Testis (tissue), 3 donors: ENCODE results near the gene AKNA. TPM values are rescaled to one million over a fixed set of nuclear protein-coding genes. Genes with fewer than 3 reads are reported as not detected.
"Not testable (repeated sequence)": the region's sequence is repeated elsewhere in the genome, so short reads cannot be mapped to it uniquely, and the experiment has no call there.

ENCODE experiments used
- DNase-seq: peaks from one replicate; pipeline ENCODE4 v3.0.0-alpha.2; 2019
- H3K27ac ChIP-seq, 2 donors: fragments of 200-600 bp; sonication (generic); one replicate each; pipeline ENCODE4 v1.5.1; 2019
- H3K27me3 ChIP-seq: fragments of 200-600 bp; sonication (generic); one replicate; pipeline ENCODE4 v1.5.1; 2019
- H3K36me3 ChIP-seq: fragments of 200-600 bp; sonication (generic); one replicate; pipeline ENCODE4 v1.5.1; 2017; ENCODE audit warnings: low read depth; ENCODE audit errors: missing control alignments
- H3K4me1 ChIP-seq: fragments of 200-600 bp; sonication (generic); one replicate; pipeline ENCODE4 v1.5.1; 2019
- H3K4me3 ChIP-seq, 2 donors: fragments of 200-600 bp; sonication (generic); one replicate each; pipeline ENCODE4 v1.5.1; 2017 to 2019
- H3K9me3 ChIP-seq: fragments of 200-600 bp; sonication (generic); one replicate; pipeline ENCODE4 v1.5.1; 2017
- POLR2A ChIP-seq: fragments of 450-650 bp; IDR thresholded peaks from one replicate; pipeline ENCODE4 v1.6.1; 2017; ENCODE audit warnings: antibody characterized with exemption, mild to moderate bottlenecking, moderate library complexity
- WGBS, 2 donors: methylation state at CpG; one replicate each; pipeline ENCODE4 v1.1.5; 2018; 5-methylcytosine and 5-hydroxymethylcytosine counted together
- intact Hi-C: fragments of 100-400 bp; cut with DNase I; formaldehyde crosslinking; loops from one replicate; pipeline ENCODE4 v1.15.1; 2023; ENCODE audit warnings: low total_unique reads
- polyA plus RNA-seq: library from polyadenylated mRNA; stranded (reverse); fragments of 350-450 nt; fragmentation: Illumina TruSeq; extraction: RNeasy Lipid Tissue Mini Kit (QIAGEN cat#74804); gene quantifications from one replicate; pipeline ENCODE4 v1.2.3, GENCODE V29; 2014; ENCODE audit warnings: low read depth, low replicate concordance; ENCODE audit not compliant: insufficient read depth
- total RNA-seq, 2 donors: library from RNA; depleted of rRNA; stranded (reverse); fragments of >200 nt; gene quantifications; one replicate each; pipeline ENCODE4 v1.2.3, GENCODE V29; 2016
- TF ChIP-seq, protein P1 (sequence below), 3 experiments: fragments of 450-650 bp in 2 of 3; fragments of 200-600 bp in 1 of 3; sonication (generic) in 1 of 3; IDR thresholded peaks; one replicate each; pipeline ENCODE4 v1.5.1; 2016 to 2019; ENCODE audit warnings: antibody characterized with exemption in 3 of 3, mild to moderate bottlenecking in 2 of 3, moderate library complexity in 1 of 3

AKNA gene
- total and polyA plus RNA-seq, 3 donors from 2014 or later, result 20.6 to 31.5 (median 21.2) TPM

DNA sequence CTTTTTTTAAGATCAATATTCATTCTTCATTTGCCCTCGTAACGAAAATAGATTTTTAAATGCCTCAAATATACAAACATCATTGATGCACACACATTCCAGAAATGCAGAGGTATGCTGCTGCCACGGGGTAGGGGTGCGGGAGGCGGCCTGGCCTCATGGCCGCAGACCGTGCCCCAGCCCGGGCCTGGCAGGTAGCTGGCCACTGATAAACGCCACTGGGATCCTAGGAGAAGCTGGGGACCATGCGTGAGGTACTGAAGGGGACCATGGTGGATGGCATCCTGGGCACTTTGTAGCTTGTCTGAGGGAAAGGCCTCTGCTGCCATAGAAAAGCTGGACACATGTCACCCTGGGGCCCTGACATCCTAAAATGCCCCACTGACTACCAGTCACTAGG is 51.6 kb downstream of the AKNA start:
- TF ChIP-seq POLR2A, result no peak
- TF ChIP-seq, protein P1, sequence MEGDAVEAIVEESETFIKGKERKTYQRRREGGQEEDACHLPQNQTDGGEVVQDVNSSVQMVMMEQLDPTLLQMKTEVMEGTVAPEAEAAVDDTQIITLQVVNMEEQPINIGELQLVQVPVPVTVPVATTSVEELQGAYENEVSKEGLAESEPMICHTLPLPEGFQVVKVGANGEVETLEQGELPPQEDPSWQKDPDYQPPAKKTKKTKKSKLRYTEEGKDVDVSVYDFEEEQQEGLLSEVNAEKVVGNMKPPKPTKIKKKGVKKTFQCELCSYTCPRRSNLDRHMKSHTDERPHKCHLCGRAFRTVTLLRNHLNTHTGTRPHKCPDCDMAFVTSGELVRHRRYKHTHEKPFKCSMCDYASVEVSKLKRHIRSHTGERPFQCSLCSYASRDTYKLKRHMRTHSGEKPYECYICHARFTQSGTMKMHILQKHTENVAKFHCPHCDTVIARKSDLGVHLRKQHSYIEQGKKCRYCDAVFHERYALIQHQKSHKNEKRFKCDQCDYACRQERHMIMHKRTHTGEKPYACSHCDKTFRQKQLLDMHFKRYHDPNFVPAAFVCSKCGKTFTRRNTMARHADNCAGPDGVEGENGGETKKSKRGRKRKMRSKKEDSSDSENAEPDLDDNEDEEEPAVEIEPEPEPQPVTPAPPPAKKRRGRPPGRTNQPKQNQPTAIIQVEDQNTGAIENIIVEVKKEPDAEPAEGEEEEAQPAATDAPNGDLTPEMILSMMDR (IDR thresholded peaks at IDR 0.05), result no peak
- H3K27me3 ChIP-seq, result no peaks in the 10 kb centered on the region
- no peaks in the 10 kb centered on the region for H3K9me3 ChIP-seq
- 79 to 80% methylated on average over 8 to 10 of the region's 10 CpGs for WGBS, 2 donors
- intact Hi-C loops, result no loop called here
- no peak for DNase-seq
- H3K36me3 ChIP-seq, result no peaks in the 10 kb centered on the region
- H3K4me1 ChIP-seq, result no peaks in the 10 kb centered on the region
- H3K27ac ChIP-seq, result no peak overlapping the region
- no peak overlapping the region for H3K4me3 ChIP-seq

DNA sequence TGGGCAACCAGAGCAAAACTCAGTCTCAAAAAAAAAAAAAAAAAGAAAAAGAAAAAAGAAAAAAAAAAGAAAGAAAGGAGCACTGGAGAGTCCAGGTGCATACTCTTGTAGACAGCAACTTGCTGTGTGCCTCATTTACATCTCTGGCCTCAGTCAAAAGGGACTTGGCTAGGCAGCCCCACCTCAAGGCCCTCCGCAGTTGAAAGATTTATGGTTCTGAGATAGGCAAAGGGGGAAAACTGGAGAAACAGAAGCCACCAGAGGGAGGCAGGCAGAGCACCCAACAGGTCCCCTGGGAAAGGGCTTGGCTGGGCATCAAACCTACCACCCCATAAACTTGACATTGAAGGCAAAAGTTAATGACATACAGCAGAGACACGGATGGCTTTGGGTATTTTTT is 52.0 kb downstream of the AKNA start:
- Histone ChIP-seq H3K27ac (no peak overlapping the region), H3K4me1 (no peaks in the 10 kb centered on the region), H3K4me3 (no peak overlapping the region), H3K27me3 (no peaks in the 10 kb centered on the region), H3K9me3 (no peaks in the 10 kb centered on the region), H3K36me3 (no peaks in the 10 kb centered on the region)
- no peak for DNase-seq
- TF ChIP-seq POLR2A, result no peak
- TF ChIP-seq, protein P1 (IDR thresholded peaks at IDR 0.05), result no peak
- WGBS, 2 donors, result 66 to 68% methylated on average over 2 of the region's 2 CpGs
- intact Hi-C loops, result no loop called here

DNA sequence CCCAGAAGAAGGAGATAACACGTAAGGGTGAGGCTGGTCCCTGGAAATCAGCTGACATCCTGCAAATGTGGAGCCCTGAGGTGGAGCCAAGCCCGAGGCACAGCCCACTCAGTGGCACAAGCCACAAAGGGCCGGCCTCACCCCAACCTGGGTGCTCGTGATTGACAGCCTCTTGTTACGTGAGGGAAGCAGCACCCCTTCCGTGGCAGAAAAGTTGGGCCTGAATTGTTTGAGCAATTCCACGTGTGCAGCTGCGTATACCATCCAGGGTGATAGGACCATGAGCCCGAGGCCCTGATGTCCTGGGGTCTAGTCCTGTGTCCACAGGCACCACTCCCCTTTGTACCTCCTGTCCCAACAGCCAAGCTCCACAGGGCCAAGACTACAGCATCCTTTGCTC is 53.3 kb downstream of the AKNA start:
- intact Hi-C loops, result no loop called here
- no peaks in the 10 kb centered on the region for H3K4me1 ChIP-seq
- no peaks in the 10 kb centered on the region for H3K36me3 ChIP-seq
- WGBS, 2 donors, result 91 to 99% methylated on average over 8 to 9 of the region's 9 CpGs
- no peak overlapping the region for H3K4me3 ChIP-seq
- no peak overlapping the region for H3K27ac ChIP-seq
- H3K27me3 ChIP-seq, result no peaks in the 10 kb centered on the region
- H3K9me3 ChIP-seq, result no peaks in the 10 kb centered on the region
- no peak for DNase-seq
- TF ChIP-seq POLR2A, result no peak
- TF ChIP-seq, protein P1 (IDR thresholded peaks at IDR 0.05), result no peak

DNA sequence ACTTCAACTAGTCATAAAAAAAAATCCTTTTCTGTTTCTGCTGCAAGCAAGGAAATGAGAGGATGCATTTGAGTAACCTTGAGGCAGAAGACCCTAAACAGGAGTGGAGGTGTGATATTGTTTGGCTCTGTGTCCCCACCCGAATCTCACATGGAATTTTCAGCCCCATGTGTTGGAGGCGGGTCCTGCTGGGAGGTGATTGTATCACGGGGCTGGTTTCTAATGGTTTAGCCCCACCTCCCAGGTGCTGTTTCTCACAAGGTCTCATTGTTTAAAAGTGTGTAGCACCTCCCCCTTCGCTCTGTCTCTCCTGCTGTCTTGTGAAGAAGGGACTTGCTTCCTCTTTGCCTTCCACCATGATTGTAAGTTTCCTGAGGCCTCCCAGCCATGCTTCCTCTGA is 54.1 kb downstream of the AKNA start:
- DNase-seq, H3K27me3 ChIP-seq, H3K27ac ChIP-seq, intact Hi-C loops, H3K9me3 ChIP-seq, H3K4me1 ChIP-seq, H3K4me3 ChIP-seq, H3K36me3 ChIP-seq: not testable (repeated sequence)
- 73 to 85% methylated on average over 2 to 3 of the region's 4 CpGs for WGBS, 2 donors

DNA sequence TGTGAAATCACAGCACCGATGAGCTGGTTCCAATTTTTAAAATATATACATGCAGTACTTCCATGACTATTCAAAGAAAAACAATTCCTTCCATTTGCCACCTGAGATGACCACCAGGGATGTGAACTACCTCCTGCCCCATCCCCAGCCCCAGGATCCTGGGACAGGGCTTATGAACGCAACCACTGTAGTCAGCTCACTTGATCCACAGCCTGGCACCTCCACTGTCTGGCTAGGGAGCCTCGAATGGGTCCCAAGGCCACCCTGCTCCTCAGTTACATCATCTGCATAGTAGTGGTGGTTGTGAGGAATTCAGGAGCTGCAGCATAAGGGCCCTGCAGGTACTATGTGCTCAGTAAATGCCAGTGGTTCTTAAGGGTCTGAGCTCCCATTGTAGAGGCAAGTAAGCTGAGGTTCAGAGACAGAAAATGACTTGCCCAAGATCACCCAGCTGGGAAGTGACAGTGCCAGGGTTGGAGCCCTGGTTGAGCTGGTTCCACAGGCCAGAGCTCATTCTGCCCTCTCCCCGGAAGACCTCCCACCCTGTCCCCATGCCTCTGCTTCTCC is 55.2 kb downstream of the AKNA start:
- 72 to 75% methylated on average over 2 to 3 of the region's 4 CpGs for WGBS, 2 donors
- H3K4me3 ChIP-seq, H3K4me1 ChIP-seq, DNase-seq, H3K9me3 ChIP-seq, H3K36me3 ChIP-seq, H3K27me3 ChIP-seq, intact Hi-C loops, H3K27ac ChIP-seq: not testable (repeated sequence)

DNA sequence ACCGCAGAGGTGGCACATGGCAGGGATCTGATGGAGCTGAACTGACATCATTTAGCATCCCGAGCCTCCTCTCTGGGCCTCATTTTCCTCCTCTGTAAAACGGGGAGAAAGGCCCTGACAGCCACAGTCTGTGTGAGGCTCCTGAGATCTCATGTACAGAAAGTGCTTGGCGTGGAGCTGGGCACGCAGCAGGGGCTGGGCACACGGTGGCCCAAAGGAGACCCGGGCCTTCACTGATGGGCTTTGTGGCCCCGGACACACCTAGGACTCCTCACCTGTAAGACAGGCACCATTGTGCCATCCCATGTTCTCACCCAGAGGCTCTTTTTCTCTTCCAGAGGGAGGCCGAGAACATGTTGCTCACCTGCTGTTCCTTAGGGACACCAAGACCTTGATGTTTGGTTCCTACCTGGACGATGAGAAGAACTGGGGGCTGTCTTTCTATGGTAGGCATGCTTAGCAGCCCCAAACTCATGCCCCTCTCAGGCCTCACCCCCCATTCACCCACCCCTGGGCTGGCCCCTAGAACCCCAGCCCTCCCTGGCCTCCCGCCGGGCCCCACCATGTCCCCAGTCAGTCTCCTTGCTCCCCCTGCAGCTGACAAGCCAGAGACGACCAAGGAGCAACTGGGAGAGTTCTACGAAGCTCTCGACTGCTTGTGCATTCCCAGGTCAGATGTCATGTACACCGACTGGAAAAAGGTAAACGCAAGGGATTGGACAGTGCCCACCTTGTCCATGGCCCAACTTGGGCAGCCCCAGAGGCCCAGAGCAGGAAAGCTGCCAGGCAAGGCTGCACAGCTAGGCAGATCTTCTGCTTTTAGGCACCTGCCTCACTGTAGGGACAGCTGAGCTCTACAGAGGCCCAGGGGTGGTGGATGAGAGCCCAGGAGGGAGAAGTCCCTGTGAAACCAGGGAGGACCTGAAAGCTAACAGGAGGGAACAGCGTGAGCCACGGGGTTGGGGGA is 56.3 kb downstream of the AKNA start:
- intact Hi-C loops, DNase-seq, H3K27me3 ChIP-seq, H3K27ac ChIP-seq, H3K36me3 ChIP-seq, H3K4me3 ChIP-seq, H3K9me3 ChIP-seq, H3K4me1 ChIP-seq: not testable (repeated sequence)
- 74 to 80% methylated on average over 11 to 17 of the region's 19 CpGs for WGBS, 2 donors
